IPS-NIHi7 (cell line): ENCODE results near the gene FANCC.

Experiments used
- DNase-seq: peaks from one replicate; pipeline ENCODE4 v3.0.0; 2012; ENCODE audit warnings: mixed read lengths; ENCODE audit errors: extremely low spot score

The FANCC gene

DNA sequence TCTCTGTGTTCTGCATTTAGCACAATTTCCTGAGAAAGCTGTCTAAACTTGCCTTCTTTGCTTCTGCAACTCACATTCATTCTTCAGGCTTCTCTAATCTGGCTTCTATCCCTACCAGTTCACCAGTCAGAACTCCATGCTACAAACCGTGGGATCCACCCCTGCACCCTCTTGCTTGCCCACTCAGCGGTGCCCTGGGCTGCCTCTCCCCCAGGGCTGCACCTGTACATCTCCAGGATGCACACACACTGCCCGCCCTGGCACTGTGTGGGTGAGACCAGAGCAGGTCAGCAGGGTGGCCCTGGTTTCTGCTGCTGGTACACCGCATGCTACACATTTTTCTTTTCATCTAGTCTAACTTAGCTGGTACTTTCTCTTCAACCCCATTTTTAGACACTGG lies 127.1 kb downstream of the FANCC start:
- no peak for DNase-seq

DNA sequence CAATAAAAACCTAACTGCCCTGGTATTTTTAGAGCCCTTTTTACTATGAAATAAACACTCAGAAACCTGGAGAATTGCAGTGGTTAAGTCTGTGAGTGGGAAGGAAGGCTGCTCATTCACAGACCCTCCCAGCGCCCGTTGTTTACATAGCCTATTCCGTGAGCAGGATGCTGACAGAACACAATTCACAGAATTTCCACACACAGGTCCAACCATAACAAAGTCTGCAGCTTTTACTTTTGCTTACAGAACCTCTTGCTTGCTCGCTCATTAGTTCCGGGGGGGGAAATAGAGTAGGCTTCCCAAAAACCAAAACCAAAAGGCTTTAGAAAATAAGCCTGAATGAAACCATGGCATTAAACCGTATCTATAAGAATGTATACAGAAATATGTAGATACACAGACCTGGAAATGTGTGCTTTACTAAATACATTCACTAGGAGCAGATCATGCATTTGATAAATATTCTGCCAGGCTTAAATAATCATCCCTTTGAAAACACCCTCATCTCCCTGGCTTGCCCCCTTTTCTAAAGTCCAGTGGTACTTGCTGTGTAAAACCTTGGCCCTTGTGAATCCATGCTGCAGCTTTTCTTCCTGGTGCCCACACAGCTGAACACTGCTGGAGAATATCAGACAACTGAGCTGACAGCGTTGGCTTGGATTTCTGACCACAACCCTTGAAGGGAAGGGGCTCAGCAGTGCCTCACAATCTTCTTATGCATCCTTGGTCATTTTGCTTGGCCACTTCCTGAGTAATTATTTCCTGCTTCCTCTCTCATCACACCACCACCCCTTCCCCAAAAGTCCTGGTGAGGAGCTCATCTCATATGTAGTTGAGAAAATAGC lies 128.0 kb downstream of the FANCC start:
- no peak for DNase-seq

GRCh38 chr9:95188459-95188858 lies 129.1 kb downstream of the FANCC start:
- DNase-seq, result no peak

DNA sequence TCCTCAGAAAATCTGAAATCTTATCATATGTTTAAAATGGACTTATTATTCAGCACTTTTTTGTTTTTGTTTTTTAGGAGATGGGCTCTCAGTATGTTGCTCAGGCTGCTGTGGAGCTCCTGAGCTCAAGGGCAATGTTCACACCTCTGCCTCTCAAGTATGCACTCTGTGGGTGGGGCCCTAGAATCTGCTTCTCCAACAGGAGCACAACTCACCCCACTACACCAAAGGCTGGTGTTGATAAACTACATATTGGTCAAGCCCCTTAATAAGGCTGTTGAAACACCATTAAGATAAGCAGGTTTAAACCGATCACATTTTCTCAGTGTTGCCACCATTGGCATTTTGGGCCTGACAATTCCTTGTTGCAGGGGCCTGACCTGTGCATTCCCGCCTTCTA lies 131.6 kb downstream of the FANCC start:
- no peak for DNase-seq

GRCh38 chr9:95182854-95183563 lies 134.5 kb downstream of the FANCC start:
- peak; percentile 78 for DNase-seq

GRCh38 chr9:95181835-95182234 lies 135.7 kb downstream of the FANCC start:
- no peak for DNase-seq

GRCh38 chr9:95181226-95181818 lies 136.2 kb downstream of the FANCC start:
- no peak for DNase-seq

GRCh38 chr9:95177617-95178016 lies 139.9 kb downstream of the FANCC start:
- DNase-seq, result no peak

GRCh38 chr9:95176755-95177319 lies 140.7 kb downstream of the FANCC start:
- no peak for DNase-seq

GRCh38 chr9:95175523-95175922 lies 142.0 kb downstream of the FANCC start:
- no peak for DNase-seq

GRCh38 chr9:95174038-95174437 lies 143.5 kb downstream of the FANCC start:
- no peak for DNase-seq

DNA sequence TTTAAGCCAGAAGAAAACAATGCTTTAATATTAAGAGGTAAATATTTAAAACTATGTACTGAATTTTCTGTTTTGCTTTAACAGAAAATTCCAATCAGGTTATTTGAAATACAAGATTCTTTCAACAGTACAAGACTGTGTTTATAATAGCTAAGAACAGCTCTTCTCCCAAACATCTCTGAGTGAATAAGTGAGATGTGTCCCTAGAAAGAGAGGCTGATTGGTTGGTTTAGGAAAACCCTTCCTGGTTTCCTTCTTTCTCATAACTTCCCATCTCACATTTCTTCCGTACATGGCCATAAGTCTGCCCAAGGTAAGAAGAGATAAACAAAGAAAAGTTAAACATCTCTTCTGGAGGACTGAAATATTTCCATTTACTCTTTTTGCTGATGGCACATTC lies 145.9 kb downstream of the FANCC start:
- DNase-seq, result no peak

- no peak for DNase-seq
These were observed 146.5 kb downstream of the FANCC start for GRCh38 chr9:95171001-95171400.

DNA sequence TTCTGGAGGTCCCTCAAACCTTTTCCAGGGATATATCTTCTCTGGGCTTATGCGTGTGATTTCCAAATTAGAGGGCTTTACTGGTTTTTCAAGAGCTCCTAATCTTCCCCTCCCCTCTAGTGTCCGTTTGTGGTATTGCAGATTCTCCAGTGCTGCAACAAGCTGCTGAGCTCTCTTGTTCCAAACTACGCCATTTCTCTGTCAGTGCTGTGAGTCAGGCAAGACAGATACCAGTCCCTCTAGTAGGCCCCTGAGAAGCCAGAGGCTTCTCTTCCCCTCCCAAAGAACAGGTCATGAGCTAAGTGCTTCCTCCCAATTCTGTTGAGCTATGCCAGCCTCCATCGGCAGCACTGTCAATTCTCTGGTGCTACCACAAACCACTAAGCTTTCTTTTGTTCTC lies 149.5 kb downstream of the FANCC start:
- peak; percentile 79 for DNase-seq

- no peak for DNase-seq
These were observed 152.5 kb downstream of the FANCC start for GRCh38 chr9:95165004-95165403.

GRCh38 chr9:95157481-95158151 lies 159.9 kb downstream of the FANCC start:
- no peak for DNase-seq

- DNase-seq, result no peak
These were observed 161.4 kb downstream of the FANCC start for GRCh38 chr9:95156074-95156473.

DNA sequence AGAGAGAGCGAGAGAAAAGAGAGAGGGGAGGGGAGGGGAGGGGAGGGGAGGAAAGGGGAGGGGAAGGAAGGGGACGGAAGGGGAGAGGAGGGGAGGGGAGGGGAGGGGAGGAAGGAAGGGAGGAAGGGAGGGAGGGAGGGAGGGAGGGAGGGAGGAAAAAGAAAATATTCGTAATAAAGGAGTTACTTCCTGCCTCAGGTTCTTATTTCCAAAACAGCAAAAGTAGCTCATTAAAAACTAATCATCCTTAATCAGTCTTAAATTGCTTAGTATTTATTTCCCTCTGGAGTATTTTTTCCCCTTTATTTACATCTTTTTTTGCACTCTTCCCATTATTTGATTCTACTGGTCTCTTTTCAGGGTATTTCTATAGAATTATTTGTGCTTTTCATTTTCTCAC lies 162.3 kb downstream of the FANCC start:
- DNase-seq, result no peak

- DNase-seq, result no peak
These were observed 166.6 kb downstream of the FANCC start for GRCh38 chr9:95150903-95151302.

DNA sequence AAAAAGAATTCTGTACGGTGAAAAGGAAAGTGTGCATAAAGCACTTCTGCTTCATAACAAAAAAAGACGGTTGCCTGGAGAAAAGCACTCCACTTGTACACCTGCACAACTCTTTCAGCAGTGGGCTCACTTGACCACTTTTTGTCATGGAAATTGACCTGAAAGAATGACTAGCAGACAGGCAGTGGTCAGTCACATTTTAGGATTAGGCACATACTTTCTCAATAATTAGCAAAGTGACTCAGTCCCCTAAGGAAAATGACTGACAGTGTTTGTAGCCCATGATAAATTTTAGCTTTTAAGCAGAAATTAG lies 169.3 kb downstream of the FANCC start:
- DNase-seq, result no peak

DNA sequence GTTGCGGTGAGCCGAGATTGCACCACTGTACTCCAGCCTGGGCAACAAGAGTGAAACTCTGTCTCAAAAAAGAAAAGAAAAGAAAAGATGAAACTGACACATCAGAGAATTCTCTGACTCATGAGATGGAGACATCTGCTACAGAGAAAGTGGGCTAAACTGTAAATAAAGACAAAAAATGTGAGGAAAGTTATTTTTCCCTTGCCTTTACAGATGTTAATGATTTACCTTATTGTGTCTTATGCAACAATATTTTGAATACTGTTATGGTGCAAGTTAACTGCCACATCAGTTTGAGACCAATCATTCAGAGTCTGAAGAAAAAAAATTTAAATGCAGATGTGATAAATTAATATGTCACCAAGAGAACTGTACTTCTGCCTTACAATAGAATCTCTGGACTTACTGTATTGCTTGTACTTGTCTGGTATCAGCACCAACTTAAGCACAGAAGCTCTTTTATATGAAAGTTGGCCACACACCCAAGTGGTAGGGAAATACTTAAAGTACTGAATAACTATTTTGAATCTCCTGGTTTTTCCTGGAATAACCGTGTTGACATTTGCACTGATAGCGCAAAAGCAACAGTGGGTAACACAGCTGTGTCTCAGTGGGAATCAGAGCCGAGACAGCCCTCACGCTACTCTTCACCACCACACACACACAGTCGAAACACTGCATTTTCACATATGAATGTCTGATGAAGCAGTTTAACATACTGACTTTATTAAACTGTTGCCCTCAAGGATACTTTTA lies 169.9 kb downstream of the FANCC start:
- no peak for DNase-seq
